Hepatocyte (in vitro differentiated cells): Measurements from ENCODE around the gene CEP68. TPM values are rescaled to one million over a fixed set of nuclear protein-coding genes. Genes with fewer than 3 reads are reported as not detected.

Experiments
- DNase-seq: peaks from one replicate; pipeline ENCODE4 v3.0.0-alpha.2; 2016; ENCODE audit warnings: low spot score
- H2AFZ ChIP-seq: fragments of 200-600 bp; sonication (generic); 2 replicates; pipeline ENCODE4 v1.6.0; 2016; ENCODE audit warnings: antibody characterized with exemption, mild to moderate bottlenecking
- H3K27ac ChIP-seq: fragments of 200-600 bp; sonication (generic); 2 replicates; pipeline ENCODE4 v1.5.1; 2016; ENCODE audit warnings: mild to moderate bottlenecking
- H3K27me3 ChIP-seq: fragments of 200-600 bp; sonication (generic); 2 replicates; pipeline ENCODE4 v1.6.1; 2016
- H3K36me3 ChIP-seq: fragments of 200-600 bp; sonication (generic); replicated peaks from 2 replicates; pipeline ENCODE4 v1.5.1; 2016; ENCODE audit warnings: low read depth; ENCODE audit not compliant: insufficient read depth
- H3K4me1 ChIP-seq: fragments of 200-600 bp; sonication (generic); 2 replicates; pipeline ENCODE4 v1.5.1; 2016; ENCODE audit warnings: mild to moderate bottlenecking, moderate library complexity; ENCODE audit not compliant: insufficient read depth
- H3K4me2 ChIP-seq: fragments of 200-600 bp; sonication (generic); 2 replicates; pipeline ENCODE4 v1.6.0; 2016
- H3K4me3 ChIP-seq: fragments of 200-600 bp; sonication (generic); 2 replicates; pipeline ENCODE4 v1.5.1; 2016; ENCODE audit warnings: mild to moderate bottlenecking
- H3K79me2 ChIP-seq: fragments of 200-600 bp; sonication (generic); 2 replicates; pipeline ENCODE4 v1.6.0; 2017; ENCODE audit warnings: mild to moderate bottlenecking
- H3K9me2 ChIP-seq: fragments of 200-600 bp; sonication (generic); replicated peaks from 2 replicates; pipeline ENCODE4 v1.6.0; 2017; ENCODE audit warnings: mild to moderate bottlenecking; ENCODE audit not compliant: insufficient read depth
- H3K9me3 ChIP-seq: fragments of 200-600 bp; sonication (generic); 2 replicates; pipeline ENCODE4 v1.5.1; 2016; ENCODE audit warnings: low read depth, mild to moderate bottlenecking
- H4K20me1 ChIP-seq: fragments of 200-600 bp; sonication (generic); 2 replicates; pipeline ENCODE4 v1.6.0; 2016; ENCODE audit warnings: mild to moderate bottlenecking; ENCODE audit not compliant: insufficient read depth, poor library complexity, severe bottlenecking
- EZH2 ChIP-seq: fragments of 200-600 bp; sonication (generic); IDR thresholded peaks from 2 replicates; pipeline ENCODE4 v1.6.1; 2016; ENCODE audit warnings: antibody characterized with exemption, mild to moderate bottlenecking, borderline replicate concordance
- EZH2phosphoT487 ChIP-seq: fragments of 200-600 bp; sonication (generic); IDR thresholded peaks from one replicate; pipeline ENCODE4 v1.6.1; 2018; ENCODE audit warnings: antibody characterized with exemption, mild to moderate bottlenecking, low read depth, moderate library complexity; ENCODE audit not compliant: unreplicated experiment, severe bottlenecking
- WGBS: methylation state at CpG from one replicate; pipeline ENCODE4 v1.1.6; 2016; ENCODE audit warnings: low lambda C conversion rate; ENCODE audit errors: missing lambda C conversion rate; 5-methylcytosine and 5-hydroxymethylcytosine counted together
- polyA plus RNA-seq: library from polyadenylated mRNA; unstranded; fragments of >200 nt; fragmentation: Nextera tagmentation; extraction: Ambion mirVana; gene quantifications from 2 replicates; pipeline ENCODE4 v1.2.1, GENCODE V29; 2016
- total RNA-seq: library from RNA; depleted of rRNA; stranded (reverse); fragments of >200 nt; gene quantifications from 2 replicates; pipeline ENCODE4 v1.2.3, GENCODE V29; 2014
- TF ChIP-seq, protein P1 (sequence below): fragments of 200-600 bp; sonication (generic); IDR thresholded peaks from 2 replicates; pipeline ENCODE4 v1.5.1; 2016; ENCODE audit warnings: antibody characterized with exemption, mild to moderate bottlenecking; ENCODE audit not compliant: poor library complexity

Gene CEP68
- total and polyA plus RNA-seq, 2 experiments from 2014 or later, result 8.2 to 9.4 TPM

DNA sequence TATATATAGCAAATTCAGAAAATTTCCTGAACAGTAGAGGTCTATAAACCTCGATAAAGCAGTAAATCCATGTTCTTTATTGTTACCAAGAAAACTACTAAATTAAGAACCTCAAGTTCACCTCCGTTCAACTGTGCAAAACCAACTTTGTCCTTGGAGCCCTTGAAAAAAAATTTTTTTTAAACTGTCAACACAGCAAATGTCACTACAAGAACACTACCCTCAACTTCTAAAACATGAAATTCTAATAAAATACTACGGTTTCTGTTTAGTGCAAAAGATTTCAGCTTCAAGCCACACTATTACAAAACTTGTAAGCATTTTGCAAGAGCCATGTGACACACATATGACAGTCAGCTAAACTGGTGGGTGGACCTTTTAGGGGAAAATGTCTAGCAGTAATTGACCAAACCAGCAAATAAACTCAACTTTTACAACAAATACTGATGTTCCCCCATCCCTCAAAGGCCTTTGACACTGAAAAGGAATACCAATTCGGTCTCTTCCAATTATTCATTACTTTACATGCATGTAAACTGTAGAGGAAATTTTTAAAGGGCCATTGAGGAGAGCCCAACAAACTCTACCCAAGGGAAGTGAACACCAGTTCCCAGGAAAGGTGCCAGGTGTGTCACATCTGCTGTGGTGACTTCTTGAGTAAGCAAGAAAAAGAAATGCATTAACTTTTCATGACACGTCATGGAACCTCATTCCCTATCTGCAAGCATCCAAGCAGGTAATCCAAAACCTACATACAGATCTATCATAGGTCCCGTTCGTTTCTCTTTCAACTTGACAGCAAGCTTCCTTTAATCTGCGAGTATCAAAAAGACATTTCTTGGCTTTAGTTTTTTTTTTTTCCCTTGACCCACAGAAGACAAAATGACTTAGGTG is 72.3 kb downstream of the CEP68 start:
- Histone ChIP-seq H4K20me1 (peaks cover 57% of the 10 kb centered on the region), H2AFZ (no peak overlapping the region), H3K4me3 (peak overlapping the region; percentile 90), H3K4me1 (peaks cover 35% of the 10 kb centered on the region), H3K27me3 (no peaks in the 10 kb centered on the region), H3K9me3 (no peaks in the 10 kb centered on the region), H3K36me3 (no peaks in the 10 kb centered on the region), H3K79me2 (peaks cover 63% of the 10 kb centered on the region), H3K27ac (peak overlapping the region; percentile 99), H3K9me2 (no peaks in the 10 kb centered on the region), H3K4me2 (peak overlapping the region; percentile 88)
- 19% methylated on average over 8 of the region's 8 CpGs for WGBS
- peak; percentile 31 for DNase-seq
- TF ChIP-seq EZH2 (no peak), EZH2phosphoT487 (no peak)
- TF ChIP-seq, protein P1, sequence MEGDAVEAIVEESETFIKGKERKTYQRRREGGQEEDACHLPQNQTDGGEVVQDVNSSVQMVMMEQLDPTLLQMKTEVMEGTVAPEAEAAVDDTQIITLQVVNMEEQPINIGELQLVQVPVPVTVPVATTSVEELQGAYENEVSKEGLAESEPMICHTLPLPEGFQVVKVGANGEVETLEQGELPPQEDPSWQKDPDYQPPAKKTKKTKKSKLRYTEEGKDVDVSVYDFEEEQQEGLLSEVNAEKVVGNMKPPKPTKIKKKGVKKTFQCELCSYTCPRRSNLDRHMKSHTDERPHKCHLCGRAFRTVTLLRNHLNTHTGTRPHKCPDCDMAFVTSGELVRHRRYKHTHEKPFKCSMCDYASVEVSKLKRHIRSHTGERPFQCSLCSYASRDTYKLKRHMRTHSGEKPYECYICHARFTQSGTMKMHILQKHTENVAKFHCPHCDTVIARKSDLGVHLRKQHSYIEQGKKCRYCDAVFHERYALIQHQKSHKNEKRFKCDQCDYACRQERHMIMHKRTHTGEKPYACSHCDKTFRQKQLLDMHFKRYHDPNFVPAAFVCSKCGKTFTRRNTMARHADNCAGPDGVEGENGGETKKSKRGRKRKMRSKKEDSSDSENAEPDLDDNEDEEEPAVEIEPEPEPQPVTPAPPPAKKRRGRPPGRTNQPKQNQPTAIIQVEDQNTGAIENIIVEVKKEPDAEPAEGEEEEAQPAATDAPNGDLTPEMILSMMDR, result no peak

DNA sequence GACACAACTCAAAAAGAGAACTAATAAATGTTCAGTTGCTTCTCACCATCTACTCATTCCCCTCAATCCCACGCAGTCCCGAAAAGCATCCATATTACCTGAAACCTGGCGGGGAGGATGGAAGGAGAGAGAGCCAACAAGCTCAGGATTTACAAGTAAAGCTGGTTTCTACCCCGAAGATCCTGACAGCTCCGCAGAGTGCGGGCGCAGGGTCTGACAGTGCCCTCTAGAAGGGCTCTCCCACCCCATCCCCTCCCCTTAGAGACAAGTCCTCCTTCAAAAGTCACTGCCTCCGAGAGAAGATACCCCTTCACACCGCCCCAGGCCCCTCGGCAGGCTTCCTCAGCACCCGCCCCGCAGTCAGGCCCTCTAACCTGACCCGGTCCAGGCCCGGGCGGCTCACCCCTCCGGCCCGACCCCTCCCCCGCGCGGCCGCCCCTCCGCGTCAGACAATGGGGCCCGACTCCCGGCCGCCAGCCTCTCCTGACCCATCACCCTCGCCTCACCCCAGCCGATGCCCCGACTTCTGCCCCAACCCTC is 73.1 kb downstream of the CEP68 start:
- Histone ChIP-seq H3K27ac (peak overlapping the region; percentile 99), H3K79me2 (peaks cover 54% of the 10 kb centered on the region), H3K9me3 (no peaks in the 10 kb centered on the region), H3K9me2 (no peaks in the 10 kb centered on the region), H3K4me3 (peak overlapping the region; percentile 90), H4K20me1 (peaks cover 49% of the 10 kb centered on the region), H3K36me3 (no peaks in the 10 kb centered on the region), H2AFZ (peak overlapping the region; percentile 67), H3K4me2 (peak overlapping the region; percentile 88), H3K4me1 (peaks cover 28% of the 10 kb centered on the region), H3K27me3 (no peaks in the 10 kb centered on the region)
- peak; percentile 70 for DNase-seq
- 0% methylated on average over 15 of the region's 29 CpGs for WGBS
- TF ChIP-seq, protein P1, result no peak
- TF ChIP-seq EZH2phosphoT487, result no peak

DNA sequence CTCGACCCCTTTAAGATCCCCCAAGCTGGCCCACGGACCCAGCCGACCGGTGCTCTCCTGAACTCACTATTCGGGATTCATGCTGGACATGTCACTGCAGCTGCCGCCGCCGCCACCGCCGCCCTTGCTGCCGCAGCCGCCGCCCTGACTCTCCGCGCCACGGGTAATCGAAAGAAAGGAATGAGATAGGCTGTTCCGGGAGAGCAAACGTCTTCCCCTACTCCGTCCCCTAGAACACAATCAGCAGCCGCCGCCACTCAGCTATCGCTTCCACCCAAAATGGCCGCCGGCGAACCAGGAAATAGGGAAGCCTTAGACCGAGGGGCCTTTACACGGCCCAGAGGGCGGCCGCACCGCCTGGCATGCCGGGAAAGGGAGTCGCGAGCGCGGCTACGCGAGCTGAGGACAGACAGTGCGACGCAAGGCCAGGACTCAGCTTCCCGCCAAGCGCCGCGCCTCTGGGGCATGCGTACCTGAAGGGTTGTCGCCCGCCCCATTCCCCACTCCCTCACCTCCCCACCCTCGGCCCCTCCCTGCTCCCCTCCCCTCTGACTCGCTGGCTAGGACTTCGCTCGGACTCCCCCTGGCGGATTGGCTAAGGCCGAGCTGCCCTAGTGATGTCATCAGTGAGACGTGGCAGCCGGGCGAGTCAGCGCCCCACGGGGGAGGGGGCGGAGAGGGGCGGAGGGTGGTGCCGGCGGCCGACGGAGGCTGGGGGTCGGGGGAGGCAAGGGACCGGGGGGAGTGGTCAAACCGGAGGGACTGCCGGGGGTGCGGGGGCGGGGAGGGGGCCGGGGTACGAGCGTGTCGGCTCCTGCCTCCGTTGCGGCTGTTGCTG is 73.8 kb downstream of the CEP68 start, which contains the start of gene RAB1A:
Gene RAB1A, minus strand, starts transcription at position 281 of the 838 bp plus-strand sequence. Its CDS starts 191 bp downstream, at position 90.
- Histone ChIP-seq H3K4me3 (peak within 1 kb of the TSS; percentile 90), H3K36me3 (no peaks in the 10 kb centered on the region), H3K27ac (peak within 1 kb of the TSS; percentile 99), H3K27me3 (no peaks in the 10 kb centered on the region), H3K9me3 (no peaks in the 10 kb centered on the region), H3K79me2 (peaks cover 48% of the 10 kb centered on the region), H2AFZ (peak within 1 kb of the TSS; percentile 69), H3K4me2 (peak within 1 kb of the TSS; percentile 88), H3K4me1 (peaks cover 22% of the 10 kb centered on the region), H4K20me1 (peaks cover 42% of the 10 kb centered on the region), H3K9me2 (no peaks in the 10 kb centered on the region)
- WGBS, result under 1% methylated on average over 43 of the region's 76 CpGs
- peak; percentile 100 for DNase-seq
- TF ChIP-seq, protein P1, result peak; percentile 63
- no peak for TF ChIP-seq EZH2phosphoT487
